Measurements from ENCODE around the gene ZNF329.
"Not testable (repeated sequence)": the region's sequence is repeated elsewhere in the genome, so short reads cannot be mapped to it uniquely, and the experiment has no call there.

ZNF329 gene

DNA sequence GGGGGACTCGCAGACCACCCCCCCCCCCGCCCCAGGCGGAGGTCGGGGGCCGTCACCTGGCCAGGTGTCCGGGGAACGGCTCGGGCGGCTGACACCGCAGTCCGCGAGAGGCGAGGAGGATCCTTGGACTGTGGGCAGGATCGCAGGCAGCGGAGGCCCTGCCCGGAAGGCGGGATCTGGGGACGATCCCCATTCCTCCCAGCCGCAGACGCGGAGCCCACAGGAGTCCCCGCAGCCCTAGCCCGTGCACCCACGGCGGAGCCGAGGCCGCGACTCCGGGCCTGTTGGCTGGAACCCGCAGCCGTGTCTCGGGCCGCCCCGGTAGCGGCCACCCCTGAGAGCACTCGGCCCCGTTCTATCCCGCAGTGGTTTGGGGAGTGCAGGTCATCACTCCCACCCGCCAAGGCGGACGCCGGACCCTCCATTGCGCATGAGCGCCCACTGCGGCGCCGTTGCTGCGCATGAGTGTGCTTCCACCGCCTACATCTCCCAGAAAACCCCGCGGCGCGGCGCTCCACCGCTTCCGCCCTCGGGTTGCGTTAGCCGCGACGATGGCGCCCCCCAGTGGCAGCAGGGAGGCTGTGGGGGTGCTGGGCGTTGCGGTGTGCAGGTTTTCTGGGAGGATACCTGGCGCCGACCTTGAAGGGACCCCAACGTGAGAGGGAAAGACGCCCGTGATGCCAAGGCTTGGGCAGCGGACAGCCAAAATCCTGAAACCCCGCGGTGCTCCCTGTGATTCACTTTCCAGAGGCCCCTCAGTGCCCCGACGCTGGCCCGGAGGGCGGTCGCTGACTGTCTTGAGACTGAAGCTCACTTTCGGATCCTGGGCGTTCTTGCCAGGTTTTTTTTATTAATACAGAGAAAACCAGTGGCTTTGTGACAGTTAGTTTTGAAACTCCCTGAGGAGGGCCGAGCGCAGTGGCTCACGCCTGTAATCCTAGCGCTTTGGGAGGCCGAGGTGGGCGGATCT lies 4.4 kb upstream of the ZNF329 start:
- TF ChIP-seq POLR2A (IDR thresholded peaks at IDR 0.05; ENCODE audit: low read depth, low read length) (no peak), POLR2AphosphoS5 (IDR thresholded peaks at IDR 0.05; ENCODE audit: low read depth, low read length) (no peak), TAF1 (IDR thresholded peaks at IDR 0.05; ENCODE audit: borderline replicate concordance, low read depth, low read length) (no peak)
- FAIRE-seq (peak; percentile 78), DNase-seq (ENCODE audit: insufficient read length) (peak; percentile 59)

DNA sequence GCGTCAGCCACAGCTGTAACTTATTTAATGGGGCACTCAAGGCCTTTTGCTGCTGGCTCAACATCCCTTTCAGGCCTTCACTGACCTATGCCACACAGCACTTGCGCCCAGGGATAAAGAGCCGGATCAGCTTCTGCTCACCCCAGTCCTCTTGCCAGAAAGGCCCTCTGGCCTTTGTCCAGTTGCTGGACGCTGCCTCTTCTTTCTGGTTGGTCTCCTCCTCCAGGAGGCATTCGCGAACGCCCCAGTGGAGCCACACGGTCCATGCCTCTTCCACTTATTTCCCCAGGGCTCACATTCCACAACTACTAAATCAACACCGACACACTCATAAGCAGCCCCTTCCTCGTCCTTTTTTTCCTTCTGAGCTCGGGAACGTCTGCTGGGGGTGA lies 3.7 kb upstream of the ZNF329 start:
- no peak for DNase-seq (ENCODE audit: insufficient read length)
- no peak for FAIRE-seq

DNA sequence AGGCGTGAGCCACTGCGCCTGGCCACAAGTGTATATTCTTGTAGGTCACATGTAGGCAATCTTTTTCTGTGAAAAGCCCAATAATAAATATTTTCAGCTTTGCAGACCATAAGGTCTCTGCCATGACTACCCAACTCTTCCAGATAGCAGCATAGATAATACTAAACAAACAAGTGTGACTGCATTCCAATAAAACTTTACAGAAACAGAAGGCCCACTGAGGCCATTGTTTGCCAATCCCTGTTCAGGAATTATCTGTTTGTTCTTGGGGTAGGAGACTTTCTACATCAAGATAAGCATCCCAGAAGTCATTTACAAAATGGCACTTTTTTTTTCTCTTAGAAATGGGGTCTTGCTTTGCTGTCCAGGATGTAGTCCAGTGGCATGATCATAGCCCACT lies 2.8 kb upstream of the ZNF329 start:
- FAIRE-seq = no peak
- DNase-seq (ENCODE audit: insufficient read length) = no peak
- no peak for TF ChIP-seq POLR2A (IDR thresholded peaks at IDR 0.05; ENCODE audit: low read depth, low read length)
- TF ChIP-seq TAF1 (IDR thresholded peaks at IDR 0.05; ENCODE audit: borderline replicate concordance, low read depth, low read length) = no peak
- no peak for TF ChIP-seq POLR2AphosphoS5 (IDR thresholded peaks at IDR 0.05; ENCODE audit: low read depth, low read length)

More for the DNA sequence above, 3.7 kb upstream of the ZNF329 start:
- TF ChIP-seq POLR2A (IDR thresholded peaks at IDR 0.05; ENCODE audit: low read depth, low read length) = no peak
- TF ChIP-seq POLR2AphosphoS5 (IDR thresholded peaks at IDR 0.05; ENCODE audit: low read depth, low read length) = no peak
- TF ChIP-seq TAF1 (IDR thresholded peaks at IDR 0.05; ENCODE audit: borderline replicate concordance, low read depth, low read length) = no peak

DNA sequence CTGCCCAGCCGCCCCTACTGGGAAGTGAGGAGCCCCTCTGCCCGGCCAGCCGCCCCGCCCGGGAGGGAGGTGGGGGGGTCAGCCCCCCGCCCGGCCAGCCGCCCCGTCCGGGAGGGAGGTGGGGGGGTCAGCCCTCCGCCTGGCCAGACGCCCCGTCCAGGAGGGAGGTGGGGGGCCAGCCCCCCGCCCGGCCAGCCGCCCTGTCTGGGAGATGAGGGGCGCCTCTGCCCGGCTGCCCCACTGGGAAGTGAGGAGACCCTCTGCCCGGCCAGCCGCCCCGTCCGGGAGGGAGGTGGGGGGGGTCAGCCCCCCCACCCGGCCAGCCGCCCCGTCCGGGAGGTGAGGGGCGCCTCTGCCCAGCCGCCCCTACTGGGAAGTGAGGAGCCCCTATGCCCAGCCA lies 3.1 kb downstream of the ZNF329 start:
- not testable (repeated sequence) for FAIRE-seq; DNase-seq (ENCODE audit: insufficient read length)

DNA sequence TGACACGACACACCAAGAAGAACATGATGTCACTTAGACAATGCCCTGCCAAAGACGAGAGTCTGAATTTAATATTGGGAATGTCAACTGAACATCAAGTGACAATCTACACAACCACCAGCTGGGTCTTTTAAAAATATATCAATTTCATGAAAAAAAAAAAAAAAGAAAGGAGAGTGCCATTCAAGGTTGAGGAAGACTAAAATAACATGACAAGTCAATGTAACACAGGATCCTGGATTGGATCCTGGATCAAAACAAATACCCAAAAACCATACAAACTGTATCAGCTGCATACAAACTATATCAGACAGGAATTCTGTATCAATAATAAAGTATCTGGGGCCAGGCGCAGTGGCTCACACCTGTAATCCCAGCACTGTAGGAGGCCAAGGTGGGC lies 4.7 kb downstream of the ZNF329 start:
- no peak for FAIRE-seq
- no peak for DNase-seq (ENCODE audit: insufficient read length)
- no peak for TF ChIP-seq POLR2AphosphoS5 (IDR thresholded peaks at IDR 0.05; ENCODE audit: low read depth, low read length)
- no peak for TF ChIP-seq TAF1 (IDR thresholded peaks at IDR 0.05; ENCODE audit: borderline replicate concordance, low read depth, low read length)
- TF ChIP-seq POLR2A (IDR thresholded peaks at IDR 0.05; ENCODE audit: low read depth, low read length) = no peak

DNA sequence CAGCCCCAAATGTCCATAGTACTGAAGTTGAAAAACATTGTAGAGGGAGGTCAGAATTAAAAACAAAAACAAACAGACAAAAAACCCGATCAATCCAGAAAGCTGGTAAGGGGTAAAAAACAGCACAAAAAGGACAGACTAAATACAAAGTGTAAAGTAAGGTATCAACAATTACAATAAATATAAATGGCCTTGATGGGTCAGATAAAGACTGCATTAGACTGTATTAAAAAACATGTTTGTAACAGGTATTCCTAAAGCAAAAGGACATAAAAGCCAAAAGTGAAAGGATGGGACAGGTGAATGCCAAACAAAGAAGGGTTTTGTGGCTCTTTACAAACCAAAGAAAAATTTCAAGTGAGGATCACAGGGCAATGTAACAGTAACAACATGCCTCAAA lies 16.3 kb downstream of the ZNF329 start:
- TF ChIP-seq POLR2AphosphoS5 (IDR thresholded peaks at IDR 0.05; ENCODE audit: low read depth, low read length) (no peak), TAF1 (IDR thresholded peaks at IDR 0.05; ENCODE audit: borderline replicate concordance, low read depth, low read length) (no peak), POLR2A (IDR thresholded peaks at IDR 0.05; ENCODE audit: low read depth, low read length) (no peak)
- DNase-seq (ENCODE audit: insufficient read length) (no peak), FAIRE-seq (no peak)

DNA sequence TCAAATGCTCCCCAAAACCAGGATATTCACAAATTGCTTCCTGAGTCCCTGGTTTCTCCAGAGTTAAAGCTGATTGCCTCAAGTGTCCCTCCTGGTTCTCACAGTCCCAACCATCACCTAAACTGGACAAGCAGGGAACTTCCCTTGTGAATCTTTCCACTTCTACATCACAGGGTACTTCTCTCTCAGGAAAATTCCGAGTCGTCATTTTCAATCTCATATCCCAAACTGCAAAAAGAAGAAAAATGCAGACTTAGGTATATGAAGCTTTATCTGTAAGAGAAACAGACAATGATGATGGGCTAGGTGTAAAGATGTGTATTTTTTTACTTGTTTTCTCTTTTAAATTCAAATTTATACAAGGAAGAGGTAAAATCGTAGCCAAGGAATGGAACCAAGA lies 21.3 kb downstream of the ZNF329 start:
- TF ChIP-seq POLR2AphosphoS5 (IDR thresholded peaks at IDR 0.05; ENCODE audit: low read depth, low read length) (no peak), POLR2A (IDR thresholded peaks at IDR 0.05; ENCODE audit: low read depth, low read length) (no peak), TAF1 (IDR thresholded peaks at IDR 0.05; ENCODE audit: borderline replicate concordance, low read depth, low read length) (no peak)
- FAIRE-seq (no peak), DNase-seq (ENCODE audit: insufficient read length) (no peak)

DNA sequence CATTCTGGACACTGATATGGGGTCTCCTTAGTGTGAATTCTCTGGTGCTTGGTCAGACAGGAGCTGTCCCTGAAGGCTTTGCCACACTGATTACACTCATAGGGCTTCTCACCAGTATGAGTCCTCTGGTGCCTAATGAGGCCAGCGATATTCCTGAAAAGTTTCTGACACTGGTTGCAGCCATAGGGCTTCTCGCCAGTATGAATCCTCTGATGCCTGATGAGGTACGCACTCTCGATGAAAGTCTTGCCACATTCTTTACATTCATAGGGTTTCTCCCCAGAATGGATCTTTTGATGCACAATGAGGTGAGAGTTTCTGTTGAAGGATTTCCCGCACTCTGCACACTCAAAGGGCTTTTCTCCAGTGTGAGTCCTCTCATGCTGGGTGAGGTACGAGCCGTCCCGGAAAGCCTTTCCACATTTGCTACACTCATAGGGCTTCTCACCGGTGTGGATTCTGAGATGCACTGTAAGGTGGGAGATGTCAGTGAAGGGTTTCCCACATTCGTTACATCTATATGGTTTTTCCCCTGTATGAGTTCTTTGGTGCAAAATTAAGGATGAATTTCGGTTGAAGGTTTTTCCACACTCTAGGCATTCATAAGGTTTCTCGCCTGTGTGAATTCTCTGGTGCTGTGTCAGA lies 22.4 kb downstream of the ZNF329 start:
- FAIRE-seq (no peak), DNase-seq (ENCODE audit: insufficient read length) (no peak)
- TF ChIP-seq TAF1 (IDR thresholded peaks at IDR 0.05; ENCODE audit: borderline replicate concordance, low read depth, low read length) = no peak

DNA sequence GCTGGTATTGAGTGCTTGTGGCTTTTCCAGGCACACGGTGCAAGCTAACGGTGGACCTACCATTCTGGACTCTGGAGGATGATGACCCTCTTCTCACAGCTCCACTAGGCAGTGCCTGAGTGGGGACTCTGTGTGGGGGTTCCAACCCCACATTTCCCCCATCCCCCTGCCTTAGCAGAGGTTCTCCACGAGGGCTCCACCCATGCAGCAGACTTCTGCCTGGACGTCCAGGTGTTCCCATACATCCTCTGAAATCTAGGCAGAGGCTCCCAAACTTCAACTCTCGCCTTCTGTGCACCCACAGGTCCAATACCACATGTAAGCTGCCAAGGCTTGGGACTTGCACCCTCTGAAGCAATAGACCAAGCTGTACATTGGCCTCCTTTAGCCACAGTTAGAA lies 27.2 kb downstream of the ZNF329 start:
- TF ChIP-seq POLR2AphosphoS5 (IDR thresholded peaks at IDR 0.05; ENCODE audit: low read depth, low read length) = no peak
- no peak for TF ChIP-seq POLR2A (IDR thresholded peaks at IDR 0.05; ENCODE audit: low read depth, low read length)
- no peak for TF ChIP-seq TAF1 (IDR thresholded peaks at IDR 0.05; ENCODE audit: borderline replicate concordance, low read depth, low read length)
- DNase-seq (ENCODE audit: insufficient read length) = no peak
- FAIRE-seq = no peak

DNA sequence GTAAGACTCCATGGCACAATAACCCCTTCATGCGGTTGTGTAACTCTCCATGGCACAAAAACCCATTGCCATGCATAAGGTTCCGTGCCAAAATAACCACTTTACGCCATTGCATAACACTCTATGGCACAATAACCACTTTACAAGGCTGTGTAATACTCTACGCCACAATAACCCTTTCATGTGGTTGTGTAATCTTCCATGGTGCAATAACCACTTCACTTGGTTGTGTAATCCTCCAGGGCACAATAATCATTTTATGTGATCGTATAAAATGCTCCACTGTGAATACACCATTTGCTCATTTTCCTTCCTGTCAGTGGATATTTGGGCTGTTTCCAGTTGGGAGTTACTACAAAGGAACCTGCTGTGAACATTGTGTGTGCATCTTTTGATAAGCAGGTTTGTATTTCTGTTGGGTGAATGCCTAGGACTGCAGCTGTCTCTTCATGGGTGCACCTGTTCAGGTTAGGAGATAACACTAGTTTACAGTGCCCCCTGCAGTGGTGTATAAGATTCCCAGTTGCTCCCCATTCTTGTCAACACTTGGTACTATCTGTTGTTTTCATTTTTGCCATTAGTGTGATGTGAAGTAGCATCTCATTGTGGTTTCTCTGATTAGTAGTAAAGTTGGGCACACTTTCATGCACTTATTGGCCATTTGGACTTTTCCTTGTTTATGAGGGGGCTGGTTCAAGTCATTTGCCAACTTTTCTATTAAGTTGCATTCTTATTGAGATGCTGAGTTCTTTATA lies 31.4 kb downstream of the ZNF329 start:
- FAIRE-seq (no peak), DNase-seq (ENCODE audit: insufficient read length) (no peak)
- TF ChIP-seq POLR2A (IDR thresholded peaks at IDR 0.05; ENCODE audit: low read depth, low read length) = no peak
- TF ChIP-seq POLR2AphosphoS5 (IDR thresholded peaks at IDR 0.05; ENCODE audit: low read depth, low read length) = no peak
- no peak for TF ChIP-seq TAF1 (IDR thresholded peaks at IDR 0.05; ENCODE audit: borderline replicate concordance, low read depth, low read length)

DNA sequence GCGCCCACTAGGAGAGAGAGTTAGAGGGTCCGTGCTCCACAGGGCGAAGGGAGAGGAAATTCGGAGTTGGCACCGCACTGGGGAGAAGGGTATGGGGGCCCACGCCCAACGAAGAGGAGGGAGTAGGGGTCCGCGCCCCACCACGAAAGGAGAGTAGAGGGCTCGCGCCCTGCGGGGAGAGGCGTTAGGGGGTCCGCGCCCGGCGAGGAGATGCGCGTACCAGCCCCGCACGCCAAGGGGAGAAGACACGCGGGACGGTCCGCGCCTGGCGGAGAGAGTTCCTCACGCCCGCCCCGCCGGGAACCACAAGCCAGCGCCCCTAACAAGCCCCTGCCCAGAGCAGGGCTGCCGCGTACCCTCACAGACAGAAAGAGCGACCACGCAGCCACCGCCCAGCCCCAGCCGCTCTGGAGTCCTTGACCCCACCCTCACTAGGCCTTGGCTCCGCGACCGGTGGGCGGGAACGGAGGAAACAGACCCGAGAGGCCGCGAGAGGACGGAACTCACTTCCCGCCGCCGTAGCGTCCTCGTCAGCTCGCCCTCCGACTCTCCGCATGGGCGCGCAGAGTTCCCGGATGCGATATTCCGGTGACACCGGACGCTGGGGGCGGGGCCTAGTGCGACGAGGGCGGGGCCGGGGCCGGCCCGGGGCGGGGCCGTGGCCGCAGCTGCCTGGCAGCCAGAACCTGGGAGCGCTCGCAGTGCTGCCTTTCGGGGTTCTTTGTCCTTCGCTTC lies 32.6 kb downstream of the ZNF329 start:
- FAIRE-seq (no peak), DNase-seq (ENCODE audit: insufficient read length) (no peak)
- TF ChIP-seq TAF1 (IDR thresholded peaks at IDR 0.05; ENCODE audit: borderline replicate concordance, low read depth, low read length) = no peak
- no peak for TF ChIP-seq POLR2A (IDR thresholded peaks at IDR 0.05; ENCODE audit: low read depth, low read length)
- no peak for TF ChIP-seq POLR2AphosphoS5 (IDR thresholded peaks at IDR 0.05; ENCODE audit: low read depth, low read length)
